GM18907 (cell line): ENCODE measurements around the gene SLC34A3.

Source experiments
- ATAC-seq: cut with Tn5 transposase; IDR thresholded peaks from one replicate; pipeline ENCODE4 v1.9.1; 2021; ENCODE audit warnings: mild to moderate bottlenecking, moderate library complexity; ENCODE audit not compliant: unreplicated experiment

Gene SLC34A3

GRCh38 chr9:137273611-137274320 lies 43.1 kb downstream of the SLC34A3 start:
- no peak for ATAC-seq

DNA sequence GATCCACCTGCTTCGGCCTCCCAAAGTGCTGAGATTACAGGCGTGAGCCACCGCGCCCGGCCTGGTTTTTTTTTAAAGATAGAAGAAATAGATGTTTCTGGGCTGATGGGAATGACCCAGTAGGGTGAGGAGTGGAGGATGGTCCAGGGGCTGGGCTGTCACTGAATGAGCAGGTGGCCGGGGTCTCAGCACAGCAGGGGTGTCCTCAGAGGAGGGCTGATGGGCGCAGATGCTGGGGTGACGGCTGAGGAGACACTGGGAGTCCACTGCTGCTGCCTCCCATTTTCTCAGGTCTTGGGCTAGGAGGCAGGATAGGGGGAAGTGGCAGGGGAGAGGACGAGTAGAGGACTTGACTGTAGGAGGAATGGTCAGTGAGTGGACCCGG lies 44.5 kb downstream of the SLC34A3 start:
- ATAC-seq, result no peak

DNA sequence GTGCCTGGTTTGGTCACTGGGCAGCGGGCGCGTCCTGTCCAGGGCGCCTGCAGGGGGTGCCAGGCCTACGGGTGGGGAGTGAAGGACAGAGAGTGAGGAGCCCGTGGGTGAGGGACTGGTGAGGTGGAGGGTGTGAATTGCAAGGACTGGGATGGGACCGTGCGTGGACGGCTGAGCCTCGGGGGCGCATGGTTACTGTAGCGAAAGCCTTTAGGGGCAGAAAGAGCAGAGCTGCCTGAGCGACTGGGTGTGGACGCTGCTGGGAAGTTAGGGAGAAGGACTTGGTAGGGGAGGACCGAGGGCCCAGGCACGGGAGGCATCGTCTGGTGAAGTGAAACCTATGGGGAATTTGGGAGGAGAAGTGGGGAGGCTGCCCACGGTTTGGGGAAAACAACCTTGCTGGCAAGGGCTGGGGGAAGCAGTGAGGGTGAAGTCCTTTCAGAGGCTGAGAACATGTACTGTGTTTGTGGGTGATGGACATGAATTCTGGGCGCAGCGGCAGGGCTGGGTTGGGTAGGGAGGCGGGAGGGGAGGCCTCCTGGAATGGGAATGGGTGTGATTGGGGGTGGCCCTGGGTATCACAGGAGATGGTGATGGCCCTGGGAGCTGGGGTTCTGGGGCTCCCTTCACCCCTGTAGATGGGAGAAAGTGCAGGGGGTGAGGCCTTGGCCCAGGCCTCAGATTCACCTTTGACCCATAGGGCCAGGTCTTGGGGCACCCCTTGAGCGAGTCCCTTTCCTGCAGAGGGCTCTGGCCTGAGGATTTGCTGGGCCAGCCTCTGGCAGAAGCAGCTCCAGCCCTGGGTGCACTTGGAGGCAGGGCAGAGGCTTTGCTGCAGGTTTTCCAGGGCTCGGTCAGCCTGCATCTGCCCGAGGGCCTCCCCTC lies 45.1 kb downstream of the SLC34A3 start:
- ATAC-seq, result no peak

DNA sequence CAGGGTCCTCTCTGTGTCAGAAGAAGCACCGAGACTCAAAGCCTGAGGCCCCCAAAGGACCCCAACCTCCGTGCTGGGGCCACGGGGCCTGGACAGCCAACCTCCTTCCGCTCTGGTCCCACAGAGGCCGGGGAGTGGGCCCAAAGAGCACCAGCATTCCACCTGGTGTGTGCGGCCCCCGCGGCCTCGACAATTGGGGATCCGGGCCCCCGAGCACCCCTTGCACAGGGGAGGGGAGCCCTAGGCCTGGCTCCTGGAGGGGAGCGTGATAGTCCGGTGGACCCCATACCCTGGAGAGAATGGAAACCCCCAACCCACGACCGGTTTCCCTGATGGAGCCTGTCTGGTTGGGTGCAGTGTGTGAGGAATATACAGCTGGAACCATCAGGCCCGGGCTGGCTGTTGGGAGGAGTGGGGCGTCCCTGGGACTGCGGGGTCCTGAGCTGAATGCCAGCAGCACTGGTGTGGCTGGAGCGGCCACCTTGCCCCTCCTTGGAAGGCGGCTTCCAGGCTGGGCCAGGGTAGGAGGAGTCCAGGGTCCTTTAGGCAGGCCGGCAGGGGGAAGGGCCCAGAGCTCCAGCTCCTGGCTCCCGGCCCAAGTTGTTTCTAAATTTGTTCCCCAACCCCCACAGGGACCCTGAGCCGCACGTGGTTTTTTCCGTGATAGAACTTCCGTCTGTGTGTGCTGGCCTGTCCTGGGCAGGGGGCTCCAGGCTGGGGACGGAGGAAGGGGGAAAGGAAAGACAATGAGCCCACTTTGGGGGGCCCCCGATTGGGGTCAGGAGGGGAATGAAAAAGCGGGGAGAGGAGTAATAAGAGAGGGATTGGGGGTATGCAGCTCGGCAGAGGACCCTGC lies 46.0 kb downstream of the SLC34A3 start:
- ATAC-seq, result peak; percentile 4

DNA sequence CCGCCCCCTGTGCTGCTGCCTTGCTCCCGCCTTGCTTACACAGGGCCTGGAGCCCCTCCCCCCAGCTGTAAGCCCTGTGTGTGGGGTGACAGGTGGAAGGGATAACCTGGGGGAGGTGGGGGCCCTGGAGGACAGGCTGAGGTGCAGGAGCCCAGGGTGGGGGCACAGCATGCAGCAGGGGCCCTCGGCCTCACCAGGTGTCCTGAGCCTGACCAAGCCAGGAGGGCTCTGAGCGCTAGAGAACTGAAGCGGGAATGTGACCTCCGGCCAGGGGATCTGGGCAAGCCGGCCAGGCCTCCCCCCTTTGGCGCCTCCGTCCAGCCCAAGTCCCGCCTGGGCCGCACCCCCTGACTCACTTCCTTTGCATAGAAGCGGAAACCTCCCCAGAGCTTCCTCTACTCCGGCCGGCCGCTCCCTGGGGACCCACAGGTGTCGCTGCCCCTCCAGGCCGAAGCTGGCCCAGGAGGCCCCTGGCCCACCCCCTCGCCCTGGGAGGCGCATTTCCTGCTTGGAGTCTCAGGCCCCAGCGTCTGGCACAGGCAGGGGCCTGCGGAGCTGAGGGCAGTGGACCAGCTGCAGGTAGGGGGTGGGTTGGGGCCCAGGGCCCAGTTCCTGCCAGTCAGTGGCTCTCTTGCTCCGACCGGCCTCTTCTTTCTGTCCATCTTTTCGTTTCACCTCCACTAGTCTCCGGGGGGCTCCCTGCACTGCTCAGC lies 46.8 kb downstream of the SLC34A3 start, which contains the start of gene TOR4A:
TSS of gene TOR4A (plus strand) at position 398 of the 713 bp plus-strand sequence. CDS start 964 bp downstream, outside the sequence.
- ATAC-seq, result peak; percentile 69

DNA sequence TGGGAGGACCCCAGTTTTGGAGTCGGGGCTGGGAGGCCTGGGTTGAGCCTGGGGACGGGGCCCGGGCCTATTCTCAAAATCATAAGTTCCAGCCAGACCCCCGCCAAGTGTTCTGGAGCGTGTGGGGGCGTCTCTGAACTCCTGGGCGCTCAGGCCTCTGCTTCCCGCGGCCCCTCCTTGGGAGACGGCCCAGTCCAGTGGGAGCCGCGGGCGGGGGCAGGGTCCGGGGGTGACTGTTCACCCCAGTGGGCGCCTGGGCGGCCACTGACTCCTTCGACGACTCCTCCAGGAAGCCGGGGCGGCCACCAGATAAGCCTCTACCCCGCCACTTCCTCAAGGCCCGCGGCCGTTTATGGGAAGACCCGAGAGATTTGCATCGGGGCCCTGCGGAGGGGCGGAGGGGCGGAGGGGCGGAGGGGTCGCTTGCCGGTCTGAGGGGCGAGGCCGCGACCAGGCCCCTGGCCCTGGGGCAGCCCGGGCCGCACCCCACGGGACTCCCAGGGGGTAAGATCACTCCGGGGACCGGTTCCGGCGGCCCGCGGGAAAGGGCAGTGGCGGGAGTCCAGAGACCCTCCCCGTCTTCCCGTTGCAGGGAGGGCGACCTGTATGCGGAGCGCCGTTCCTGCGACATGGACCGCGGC lies 47.5 kb downstream of the SLC34A3 start:
- peak; percentile 2 for ATAC-seq

GRCh38 chr9:137278721-137279711 lies 48.3 kb downstream of the SLC34A3 start:
- ATAC-seq, result no peak

DNA sequence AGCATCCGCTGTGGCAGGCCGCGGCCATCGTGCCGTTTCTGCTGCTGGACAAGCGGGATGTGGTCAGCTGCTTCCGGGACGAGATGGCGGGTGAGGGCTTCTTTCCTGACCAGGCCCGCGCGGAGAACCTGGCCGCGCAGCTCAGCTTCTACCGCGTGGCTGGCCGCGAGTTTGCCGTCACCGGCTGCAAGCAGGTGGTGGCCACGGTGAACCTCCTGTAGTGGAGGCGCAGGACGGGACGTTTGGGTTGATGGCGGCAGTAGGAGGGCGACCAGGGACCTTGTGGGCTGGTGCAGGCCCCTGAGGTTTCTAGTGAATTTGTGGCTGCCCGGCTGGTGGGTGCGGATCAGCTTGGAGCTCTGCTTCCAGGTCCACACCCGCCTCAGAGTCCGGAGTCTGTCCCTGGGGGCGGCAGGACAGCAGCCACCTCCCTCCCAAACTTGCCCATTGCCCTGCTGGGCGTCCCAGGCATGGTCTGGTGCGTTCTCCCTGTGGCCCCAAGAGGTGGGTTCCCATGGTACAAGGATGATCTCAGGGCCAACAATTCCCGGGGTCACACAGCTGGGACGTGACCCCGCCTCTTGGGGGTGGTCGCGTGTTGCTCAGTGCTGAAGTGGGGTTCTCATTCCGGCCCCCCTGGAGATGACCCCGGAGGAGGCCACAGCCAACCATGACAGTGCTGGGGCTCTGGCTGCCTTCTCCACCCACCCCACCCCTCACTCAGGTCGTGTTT lies 49.2 kb downstream of the SLC34A3 start:
- ATAC-seq, result no peak

GRCh38 chr9:137280474-137281344 lies 50.0 kb downstream of the SLC34A3 start:
- ATAC-seq, result no peak

DNA sequence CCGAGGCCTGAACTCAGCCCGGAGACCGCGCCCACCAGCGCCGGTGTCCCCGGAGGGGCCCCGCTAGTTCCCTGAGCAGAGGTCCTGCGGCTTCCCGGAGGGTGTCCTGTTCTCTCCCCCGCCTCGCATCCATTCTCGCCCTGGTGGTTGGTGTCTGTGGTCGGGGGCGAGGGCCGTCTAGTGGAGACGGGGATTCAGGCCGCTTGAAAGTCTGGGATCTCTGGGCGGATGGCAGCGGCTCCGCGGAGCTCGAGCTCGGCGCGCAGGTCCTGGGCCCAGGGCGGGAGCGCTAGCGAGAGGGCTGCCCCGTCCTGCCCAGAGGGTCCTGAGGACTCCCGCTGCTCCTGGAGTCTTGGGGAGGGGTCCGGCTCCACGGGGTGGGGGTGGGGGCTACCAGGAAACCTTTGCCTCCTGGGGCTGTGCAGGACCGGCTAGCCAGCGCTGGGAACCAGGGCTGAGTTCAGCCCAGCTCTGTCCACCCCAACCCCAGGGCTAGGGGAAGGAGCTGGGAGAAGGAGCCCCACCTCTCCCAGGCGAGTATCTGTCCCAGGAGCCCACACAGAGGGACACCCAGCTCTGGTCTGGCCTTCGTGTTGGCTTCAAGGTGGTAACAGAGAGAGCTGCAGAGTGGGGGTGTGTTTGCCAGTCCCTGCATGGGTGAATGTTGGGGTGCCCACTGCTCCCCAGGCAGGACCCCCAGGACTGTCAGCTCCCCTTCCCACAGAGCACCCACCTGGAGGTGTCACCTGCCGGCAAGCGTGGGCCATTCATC lies 50.8 kb downstream of the SLC34A3 start:
- ATAC-seq, result no peak
